GM12878 (cell line): ENCODE data around the gene CSNK1A1. TPM values are rescaled to one million over a fixed set of nuclear protein-coding genes. Genes with fewer than 3 reads are reported as not detected.

ENCODE experiments used
- ATAC-seq: fragments of 200-7000 bp; cut with Tn5 transposase; 3 replicates; pipeline ENCODE4 v1.9.1; 2020; ENCODE audit warnings: mild to moderate bottlenecking, moderate library complexity
- BruUV-seq: library from RNA; stranded (reverse); fragments of 400-500 nt; replicated peaks from 2 replicates; lab custom pipeline; 2021; lab: Mats Ljungman, UMichigan
- CTCF ChIA-PET: fragments of 300-600 bp; sonication (Branson Sonifier 250); formaldehyde crosslinking; extraction: SDS; loops from one replicate; lab custom pipeline; 2021; ENCODE audit warnings: inconsistent platforms; lab: Yijun Ruan, JAX
- POLR2A ChIA-PET: fragments of 350-600 bp; formaldehyde crosslinking; extraction: SDS; loops from one replicate; lab custom pipeline; 2021; ENCODE audit warnings: inconsistent platforms; lab: Charles Lee
- RAD21 ChIA-PET: fragments of 300-600 bp; sonication (Branson Sonifier 250); formaldehyde crosslinking; loops from one replicate; lab custom pipeline; 2023; ENCODE audit warnings: antibody characterized with exemption; ENCODE audit not compliant: unreplicated experiment; lab: Charles Lee
- SMC1A ChIA-PET: fragments of 300-600 bp; sonication (Branson Sonifier 250); formaldehyde crosslinking; loops from one replicate; lab custom pipeline; 2023; ENCODE audit not compliant: unreplicated experiment, uncharacterized antibody; lab: Charles Lee
- DNase-seq: peaks from one replicate; pipeline ENCODE4 v3.0.0-alpha.2; 2011; ENCODE audit warnings: low read depth, low spot score
- FAIRE-seq: peaks from 3 replicates; lab custom pipeline; 2011; peaks lifted over from hg19 to GRCh38; lab: Jason Lieb, UNC
- H2AFZ ChIP-seq: 2 replicates; pipeline ENCODE4 v1.6.0; 2011; ENCODE audit warnings: low read depth, low read length, control low read depth; ENCODE audit not compliant: control insufficient read depth
- H3K27ac ChIP-seq: 2 replicates; pipeline ENCODE4 v1.5.1; 2011; ENCODE audit warnings: control low read depth; ENCODE audit not compliant: control insufficient read depth, insufficient read depth
- H3K27me3 ChIP-seq, 2 experiments: replicated peaks in 1 of 2; 2 replicates each; pipeline versions ENCODE4 v1.6.0 to v1.6.1; 2011; ENCODE audit warnings: low read length in 1 of 2; ENCODE audit not compliant: control insufficient read depth in 2 of 2, insufficient read depth in 2 of 2
- H3K36me3 ChIP-seq, 2 experiments: 2 replicates each; pipeline ENCODE4 v1.5.1; 2011; ENCODE audit warnings: low read length in 1 of 2; ENCODE audit not compliant: control insufficient read depth in 2 of 2, insufficient read depth in 2 of 2
- H3K4me1 ChIP-seq: 2 replicates; pipeline ENCODE4 v1.6.1; 2011; ENCODE audit warnings: mild to moderate bottlenecking, low read length, moderate library complexity, mixed read lengths; ENCODE audit not compliant: control insufficient read depth, insufficient read depth
- H3K4me2 ChIP-seq: 2 replicates; pipeline ENCODE4 v1.6.0; 2011; ENCODE audit warnings: control low read depth; ENCODE audit not compliant: control insufficient read depth, insufficient read depth
- H3K4me3 ChIP-seq: fragments of 200-600 bp; sonication (generic); 2 replicates; pipeline ENCODE4 v1.5.1; 2016
- H3K79me2 ChIP-seq: 2 replicates; pipeline ENCODE4 v1.6.0; 2011; ENCODE audit warnings: low read length; ENCODE audit not compliant: control insufficient read depth, insufficient read depth
- H3K9ac ChIP-seq: 2 replicates; pipeline ENCODE4 v1.8.0; 2011; ENCODE audit warnings: low read length, control low read depth, mixed read lengths; ENCODE audit not compliant: control insufficient read depth, insufficient read depth
- H3K9me3 ChIP-seq: replicated peaks from 3 replicates; pipeline ENCODE4 v1.5.1; 2011; ENCODE audit warnings: mild to moderate bottlenecking, low read length; ENCODE audit not compliant: control insufficient read depth, insufficient read depth
- H4K20me1 ChIP-seq: 2 replicates; pipeline ENCODE4 v1.6.0; 2011; ENCODE audit not compliant: control insufficient read depth, insufficient read depth
- DPF2 ChIP-seq: fragments of 450-650 bp; IDR thresholded peaks from 2 replicates; pipeline ENCODE4 v1.6.1; 2017; ENCODE audit warnings: mild to moderate bottlenecking
- E2F4 ChIP-seq: IDR thresholded peaks from 2 replicates; pipeline ENCODE4 v1.6.1; 2012; ENCODE audit warnings: low read depth, low read length, improper control_type of control experiment
- FOXK2 ChIP-seq: fragments of 450-650 bp; IDR thresholded peaks from 2 replicates; pipeline ENCODE4 v1.6.1; 2017; ENCODE audit warnings: mild to moderate bottlenecking, moderate library complexity
- PAX8 ChIP-seq: fragments of 450-650 bp; IDR thresholded peaks from 2 replicates; pipeline ENCODE4 v1.6.1; 2017; ENCODE audit warnings: mild to moderate bottlenecking, moderate library complexity
- PKNOX1 ChIP-seq: fragments of 450-650 bp; IDR thresholded peaks from 2 replicates; pipeline ENCODE4 v1.6.1; 2016; ENCODE audit warnings: mild to moderate bottlenecking
- POLR2AphosphoS2 ChIP-seq: IDR thresholded peaks from 2 replicates; pipeline ENCODE4 v1.6.1; 2011; ENCODE audit warnings: low read depth, mild to moderate bottlenecking, low read length, improper control_type of control experiment, moderate library complexity
- RAD21 ChIP-seq: IDR thresholded peaks from 2 replicates; pipeline ENCODE4 v1.6.1; 2011; ENCODE audit warnings: mild to moderate bottlenecking, low read depth, low read length, moderate library complexity; ENCODE audit not compliant: insufficient read depth
- RAD51 ChIP-seq: fragments of 450-650 bp; IDR thresholded peaks from 2 replicates; pipeline ENCODE4 v1.6.1; 2016; ENCODE audit warnings: moderate library complexity, mild to moderate bottlenecking, inconsistent platforms
- SPI1 ChIP-seq: IDR thresholded peaks from 2 replicates; pipeline ENCODE4 v1.6.1; 2011; ENCODE audit warnings: low read depth, mild to moderate bottlenecking, low read length, moderate library complexity, borderline replicate concordance; ENCODE audit not compliant: insufficient read depth
- YY1 ChIP-seq: IDR thresholded peaks from 2 replicates; pipeline ENCODE4 v1.6.1; 2011; ENCODE audit warnings: low read depth, mild to moderate bottlenecking, low read length
- ZNF207 ChIP-seq: fragments of 450-650 bp; IDR thresholded peaks from 2 replicates; pipeline ENCODE4 v1.6.1; 2014; ENCODE audit warnings: antibody characterized with exemption, mild to moderate bottlenecking, borderline replicate concordance
- WGBS: methylation state at CpG from one replicate; pipeline ENCODE4 v1.1.6; 2016; ENCODE audit warnings: low lambda C conversion rate; ENCODE audit not compliant: insufficient replicate concordance, insufficient coverage; ENCODE audit errors: missing lambda C conversion rate; 5-methylcytosine and 5-hydroxymethylcytosine counted together
- in situ Hi-C: fragments of 300-500 bp; cut with MboI; formaldehyde crosslinking; loops from 9 replicates; pipeline ENCODE4 v1.14.3; 2018; ENCODE audit warnings: mixed read lengths
- intact Hi-C: fragments of 100-400 bp; cut with micrococcal nuclease; formaldehyde crosslinking; loops from one replicate; pipeline ENCODE4 v1.14.2; 2022; ENCODE audit not compliant: unreplicated experiment
- polyA plus RNA-seq, 11 experiments: library from polyadenylated mRNA; depleted of rRNA in 4 of 11; unstranded in 6 of 11; stranded (reverse) in 5 of 11; fragments of >200 nt; fragmentation: Nextera tagmentation in 4 of 11; fragmentation: Illumina TruSeq in 1 of 11; extraction: Ambion mirVana in 4 of 11; extraction: Trizol in 1 of 11; gene quantifications; 1 replicate in 1 of 11; 2 replicates in 10 of 11; pipeline versions ENCODE4 v1.2.1 to v1.2.3, GENCODE V29; 2011 to 2016; ENCODE audit warnings: inconsistent platforms in 2 of 11, missing spikeins in 2 of 11, low read depth in 1 of 11
- total RNA-seq, 4 experiments: library from RNA; depleted of rRNA in 3 of 4; stranded (reverse); fragments of >200 nt in 3 of 4; fragmentation: Illumina TruSeq in 1 of 4; extraction: Trizol in 1 of 4; gene quantifications; 2 replicates each; pipeline versions ENCODE4 v1.2.1 to v1.2.3, GENCODE V29; 2013 to 2021
- TF ChIP-seq, protein P1 (sequence below): fragments of 450-650 bp; IDR thresholded peaks from 2 replicates; pipeline ENCODE4 v1.6.1; 2017; ENCODE audit warnings: borderline replicate concordance
- TF ChIP-seq, protein P2 (sequence below): IDR thresholded peaks from 2 replicates; pipeline ENCODE4 v1.6.1; 2011; ENCODE audit warnings: low read depth, mild to moderate bottlenecking, low read length, moderate library complexity, borderline replicate concordance; ENCODE audit errors: extremely low read depth
- TF ChIP-seq, protein P3 (sequence below): IDR thresholded peaks from 2 replicates; pipeline ENCODE4 v1.6.1; 2012; ENCODE audit warnings: low read length, inconsistent platforms

The CSNK1A1 gene
- total and polyA plus RNA-seq, 10 of the 15 experiments (the other 5 are each of a cell fraction or from before 2014, with no cell fraction given) = 53.3 to 155 (median 133) TPM

DNA sequence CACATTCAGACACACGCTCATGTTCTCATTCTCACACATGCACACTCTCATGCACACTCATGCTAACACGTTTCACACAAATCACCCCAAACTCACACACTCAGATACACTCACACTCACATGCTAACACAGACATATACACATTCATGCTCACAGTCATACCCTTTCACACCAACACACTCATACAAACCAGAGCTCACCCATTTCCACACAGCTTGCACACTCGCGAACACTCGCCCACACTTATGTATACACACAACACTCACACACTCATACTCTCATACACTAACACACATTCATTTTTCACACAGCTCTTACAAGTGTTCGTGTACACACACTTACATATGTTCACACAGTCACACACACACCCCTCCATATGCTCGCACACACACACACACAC, 108.0 kb downstream of the CSNK1A1 start:
- no peak overlapping the region for H3K4me2 ChIP-seq
- no peaks in the 10 kb centered on the region for H3K79me2 ChIP-seq
- no peak for DNase-seq
- H3K4me3 ChIP-seq = no peak overlapping the region
- in situ Hi-C loops = loop anchor here (5.0 kb wide), 1 partner anchor 119 kb away; no protein-coding TSS in a partner anchor
- no peak overlapping the region for H2AFZ ChIP-seq
- BruUV-seq = no TSS peak
- no peak overlapping the region for H3K9ac ChIP-seq
- FAIRE-seq = no peak
- H3K4me1 ChIP-seq = no peaks in the 10 kb centered on the region
- ChIA-PET SMC1A (interaction anchor here (0.5 to 1.6 kb wide), 4 partner anchors 9 to 119 kb away, joined by 3 to 6 read pairs (median 3); no protein-coding TSS in a partner anchor), RAD21 (interaction anchor here (1.4 to 3.8 kb wide), 3 partner anchors 122 to 175 kb away, joined by 3 to 27 read pairs (median 5); no protein-coding TSS in a partner anchor), POLR2A (no interaction called here), CTCF (interaction anchor here (1.0 to 11.2 kb wide), 13 partner anchors 9 to 430 kb away, joined by 3 to 108 read pairs (median 12); partner anchors contain the start of gene CSNK1A1)
- WGBS = 60% methylated on average over 7 of the region's 7 CpGs
- H4K20me1 ChIP-seq = no peaks in the 10 kb centered on the region
- no peaks in the 10 kb centered on the region; a peak in 1 of 4 replicates for H3K36me3 ChIP-seq
- H3K27me3 ChIP-seq = no peaks in the 10 kb centered on the region; a peak in 1 of 4 replicates
- no peaks in the 10 kb centered on the region; the same call in 2 of the 3 replicates for H3K9me3 ChIP-seq
- intact Hi-C loops = loop anchor here (2.0 kb wide), 1 partner anchor 176 kb away; no protein-coding TSS in a partner anchor
- no peak for ATAC-seq
- H3K27ac ChIP-seq = no peak overlapping the region
- TF ChIP-seq ZNF207 (no peak), DPF2 (no peak), E2F4 (no peak), FOXK2 (no peak), SPI1 (no peak), PAX8 (no peak), PKNOX1 (no peak), RAD21 (no peak), RAD51 (no peak), POLR2AphosphoS2 (no peak), YY1 (no peak)
- TF ChIP-seq, protein P1, sequence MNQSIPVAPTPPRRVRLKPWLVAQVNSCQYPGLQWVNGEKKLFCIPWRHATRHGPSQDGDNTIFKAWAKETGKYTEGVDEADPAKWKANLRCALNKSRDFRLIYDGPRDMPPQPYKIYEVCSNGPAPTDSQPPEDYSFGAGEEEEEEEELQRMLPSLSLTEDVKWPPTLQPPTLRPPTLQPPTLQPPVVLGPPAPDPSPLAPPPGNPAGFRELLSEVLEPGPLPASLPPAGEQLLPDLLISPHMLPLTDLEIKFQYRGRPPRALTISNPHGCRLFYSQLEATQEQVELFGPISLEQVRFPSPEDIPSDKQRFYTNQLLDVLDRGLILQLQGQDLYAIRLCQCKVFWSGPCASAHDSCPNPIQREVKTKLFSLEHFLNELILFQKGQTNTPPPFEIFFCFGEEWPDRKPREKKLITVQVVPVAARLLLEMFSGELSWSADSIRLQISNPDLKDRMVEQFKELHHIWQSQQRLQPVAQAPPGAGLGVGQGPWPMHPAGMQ = no peak
- TF ChIP-seq, protein P2, sequence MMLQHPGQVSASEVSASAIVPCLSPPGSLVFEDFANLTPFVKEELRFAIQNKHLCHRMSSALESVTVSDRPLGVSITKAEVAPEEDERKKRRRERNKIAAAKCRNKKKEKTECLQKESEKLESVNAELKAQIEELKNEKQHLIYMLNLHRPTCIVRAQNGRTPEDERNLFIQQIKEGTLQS = no peak
- TF ChIP-seq, protein P3, sequence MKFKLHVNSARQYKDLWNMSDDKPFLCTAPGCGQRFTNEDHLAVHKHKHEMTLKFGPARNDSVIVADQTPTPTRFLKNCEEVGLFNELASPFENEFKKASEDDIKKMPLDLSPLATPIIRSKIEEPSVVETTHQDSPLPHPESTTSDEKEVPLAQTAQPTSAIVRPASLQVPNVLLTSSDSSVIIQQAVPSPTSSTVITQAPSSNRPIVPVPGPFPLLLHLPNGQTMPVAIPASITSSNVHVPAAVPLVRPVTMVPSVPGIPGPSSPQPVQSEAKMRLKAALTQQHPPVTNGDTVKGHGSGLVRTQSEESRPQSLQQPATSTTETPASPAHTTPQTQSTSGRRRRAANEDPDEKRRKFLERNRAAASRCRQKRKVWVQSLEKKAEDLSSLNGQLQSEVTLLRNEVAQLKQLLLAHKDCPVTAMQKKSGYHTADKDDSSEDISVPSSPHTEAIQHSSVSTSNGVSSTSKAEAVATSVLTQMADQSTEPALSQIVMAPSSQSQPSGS = no peak
